LNCAP (cell line): ENCODE measurements around the gene CFAP77.

ENCODE experiments used
- TF ChIP-seq, protein P1 (sequence below): fragments of 450-650 bp; IDR thresholded peaks from 2 replicates; pipeline ENCODE4 v1.5.1; 2017; ENCODE audit warnings: mild to moderate bottlenecking

The CFAP77 gene

DNA sequence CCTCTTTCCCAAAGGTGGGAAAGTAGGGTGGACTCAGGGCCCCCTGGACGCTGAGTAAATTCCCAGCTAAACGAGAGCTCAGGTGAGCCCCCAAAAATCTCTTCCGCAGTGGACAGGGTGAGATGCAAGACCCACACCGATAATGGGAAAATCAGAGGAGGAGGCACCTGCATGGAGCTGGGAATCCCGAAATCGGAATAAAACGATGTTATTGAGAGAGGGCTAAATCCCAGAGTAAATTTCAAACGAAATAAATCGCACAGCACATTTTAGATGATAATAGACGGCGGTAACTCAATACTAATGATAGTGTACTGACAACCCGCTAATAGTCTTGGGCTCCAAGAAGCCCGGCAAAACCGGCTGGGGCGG lies 169.4 kb downstream of the CFAP77 start:
- TF ChIP-seq, protein P1, sequence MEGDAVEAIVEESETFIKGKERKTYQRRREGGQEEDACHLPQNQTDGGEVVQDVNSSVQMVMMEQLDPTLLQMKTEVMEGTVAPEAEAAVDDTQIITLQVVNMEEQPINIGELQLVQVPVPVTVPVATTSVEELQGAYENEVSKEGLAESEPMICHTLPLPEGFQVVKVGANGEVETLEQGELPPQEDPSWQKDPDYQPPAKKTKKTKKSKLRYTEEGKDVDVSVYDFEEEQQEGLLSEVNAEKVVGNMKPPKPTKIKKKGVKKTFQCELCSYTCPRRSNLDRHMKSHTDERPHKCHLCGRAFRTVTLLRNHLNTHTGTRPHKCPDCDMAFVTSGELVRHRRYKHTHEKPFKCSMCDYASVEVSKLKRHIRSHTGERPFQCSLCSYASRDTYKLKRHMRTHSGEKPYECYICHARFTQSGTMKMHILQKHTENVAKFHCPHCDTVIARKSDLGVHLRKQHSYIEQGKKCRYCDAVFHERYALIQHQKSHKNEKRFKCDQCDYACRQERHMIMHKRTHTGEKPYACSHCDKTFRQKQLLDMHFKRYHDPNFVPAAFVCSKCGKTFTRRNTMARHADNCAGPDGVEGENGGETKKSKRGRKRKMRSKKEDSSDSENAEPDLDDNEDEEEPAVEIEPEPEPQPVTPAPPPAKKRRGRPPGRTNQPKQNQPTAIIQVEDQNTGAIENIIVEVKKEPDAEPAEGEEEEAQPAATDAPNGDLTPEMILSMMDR: no peak

DNA sequence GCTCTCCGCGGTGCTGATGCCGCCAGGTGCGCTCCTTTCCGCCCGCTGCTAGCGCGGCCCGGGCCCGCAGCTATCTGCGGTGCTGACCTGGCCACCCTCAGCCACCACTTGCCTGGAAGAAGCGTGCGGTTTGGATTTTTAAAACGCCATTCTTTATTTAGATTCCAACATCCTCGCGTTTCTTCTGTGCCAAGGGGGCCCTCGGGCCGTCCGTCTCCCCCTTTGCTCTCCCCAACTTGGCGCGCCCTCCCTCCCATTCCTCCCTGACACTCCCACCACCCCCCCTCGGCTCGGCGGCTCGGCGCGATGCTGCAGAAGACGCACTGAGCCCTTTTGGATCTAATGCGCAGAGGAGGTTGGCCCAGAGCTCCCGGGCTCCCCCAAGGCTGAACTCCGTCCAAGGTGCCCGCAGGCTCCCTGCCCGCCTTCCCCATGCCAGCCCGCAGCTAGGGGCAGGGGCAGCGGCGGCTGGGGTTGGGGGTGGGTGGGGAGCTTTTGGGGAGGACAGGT lies 172.3 kb downstream of the CFAP77 start, which contains the start of gene BARHL1:
Gene BARHL1, plus strand, starts transcription at position 331 of the 510 bp plus-strand sequence. CDS start 192 bp downstream, outside the sequence.
- TF ChIP-seq, protein P1: no peak

DNA sequence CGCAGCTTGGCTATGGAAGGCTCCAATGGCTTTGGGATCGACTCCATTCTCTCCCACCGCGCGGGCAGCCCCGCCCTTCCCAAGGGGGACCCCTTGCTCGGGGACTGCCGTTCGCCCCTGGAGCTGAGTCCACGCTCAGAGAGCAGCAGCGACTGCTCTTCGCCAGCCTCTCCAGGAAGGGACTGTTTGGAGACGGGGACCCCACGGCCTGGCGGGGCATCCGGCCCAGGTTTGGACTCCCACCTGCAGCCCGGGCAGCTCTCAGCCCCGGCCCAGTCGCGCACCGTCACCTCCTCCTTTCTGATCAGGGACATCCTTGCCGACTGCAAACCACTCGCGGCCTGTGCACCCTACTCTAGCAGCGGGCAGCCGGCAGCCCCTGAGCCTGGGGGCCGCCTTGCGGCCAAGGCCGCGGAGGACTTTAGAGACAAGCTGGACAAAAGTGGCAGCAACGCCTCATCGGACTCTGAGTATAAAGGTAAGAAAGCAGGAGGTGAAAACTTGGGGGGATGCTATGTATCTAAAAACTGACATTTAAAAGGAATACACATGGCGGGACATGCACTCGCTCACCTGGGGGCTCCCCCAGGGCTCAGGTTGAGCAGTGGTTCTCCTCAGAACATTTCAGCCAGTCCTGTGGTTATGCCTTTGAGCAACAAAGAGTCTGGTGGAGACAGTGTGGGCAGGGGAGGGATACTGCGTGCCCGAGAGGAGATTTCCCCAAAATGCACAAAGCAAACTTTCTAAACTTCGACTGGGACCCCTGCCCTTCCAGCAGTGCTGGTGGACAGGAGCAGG lies 173.0 kb downstream of the CFAP77 start:
- TF ChIP-seq, protein P1: no peak

DNA sequence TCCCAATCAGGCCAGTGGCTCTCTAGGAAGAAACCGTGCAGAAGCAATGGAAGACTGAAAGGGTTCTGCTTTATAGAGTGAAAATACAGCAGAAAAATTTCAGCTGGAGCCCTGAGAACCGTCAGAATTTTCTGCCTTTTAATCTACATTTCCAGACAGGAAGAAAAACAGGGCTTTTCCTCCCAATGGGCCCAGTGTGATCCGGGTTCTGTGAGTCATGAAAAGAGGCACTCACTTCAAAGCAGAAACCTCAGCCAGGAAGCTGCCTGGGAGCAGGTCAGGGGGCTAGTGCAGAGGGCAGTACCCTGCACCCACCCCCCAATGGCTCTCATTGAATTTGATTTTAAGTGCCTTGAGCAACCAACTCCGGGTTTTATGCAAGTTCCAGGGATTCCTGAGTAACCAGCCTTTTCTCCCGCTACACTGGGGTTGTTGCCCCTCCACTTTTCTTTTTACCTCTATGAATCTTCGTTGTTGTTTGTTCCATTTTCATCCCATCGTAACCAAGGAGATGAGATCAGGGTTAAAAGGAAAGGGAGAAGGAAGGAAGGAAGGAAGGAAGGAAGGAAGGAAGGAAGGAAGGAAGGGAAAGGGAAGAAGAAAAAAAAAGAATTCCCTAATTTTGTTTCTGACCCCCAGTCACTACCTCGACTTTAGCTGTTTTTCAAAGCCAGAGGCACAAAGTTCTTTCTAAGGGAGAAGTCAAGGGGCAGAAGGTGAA lies 173.7 kb downstream of the CFAP77 start:
- TF ChIP-seq, protein P1: no peak

DNA sequence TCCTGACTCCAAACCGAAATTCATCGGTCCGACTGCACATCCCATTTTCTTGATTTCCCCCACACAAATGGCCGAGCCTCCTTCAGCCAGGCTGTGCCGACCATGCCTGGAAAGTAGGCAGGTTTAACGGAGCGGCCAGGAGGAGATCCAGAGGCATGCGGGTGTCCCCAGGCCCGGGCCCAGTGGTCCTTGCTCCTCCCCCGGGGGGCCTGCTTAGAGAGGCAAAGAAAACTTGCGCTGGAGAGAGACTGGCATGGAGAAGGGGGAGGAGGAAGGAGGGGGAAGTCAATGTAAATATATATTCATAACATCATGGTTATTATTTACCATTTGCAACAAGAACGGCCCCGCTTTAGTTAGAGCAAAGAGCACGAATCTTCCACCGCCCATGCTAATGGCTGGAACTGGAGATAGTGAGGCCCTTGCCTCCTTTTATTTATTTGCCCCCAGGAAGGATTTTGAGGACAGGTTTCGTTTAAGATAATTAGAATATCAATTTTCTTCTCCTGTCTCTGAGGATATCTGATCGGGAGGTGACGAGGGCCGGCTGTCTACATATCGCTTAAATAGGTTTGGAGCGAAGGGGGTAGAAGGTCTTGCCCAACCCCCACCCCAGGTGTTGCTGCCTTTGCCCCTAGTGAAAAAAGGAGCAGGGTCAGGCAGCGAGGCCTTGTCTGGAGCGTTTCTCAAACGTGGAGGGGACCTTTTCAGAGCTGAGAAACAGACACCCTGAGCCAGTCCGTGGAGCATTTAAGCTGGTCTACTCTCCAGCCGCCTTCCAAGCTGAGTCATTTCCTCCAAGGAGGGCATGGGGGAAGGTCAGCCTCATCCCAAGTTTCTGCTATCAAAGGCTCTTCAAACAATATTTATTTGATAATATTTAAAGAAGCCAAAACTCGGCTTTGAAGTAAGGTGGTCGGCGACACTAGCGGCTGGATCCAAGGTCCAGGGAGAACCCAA lies 174.9 kb downstream of the CFAP77 start:
- TF ChIP-seq, protein P1: no peak

DNA sequence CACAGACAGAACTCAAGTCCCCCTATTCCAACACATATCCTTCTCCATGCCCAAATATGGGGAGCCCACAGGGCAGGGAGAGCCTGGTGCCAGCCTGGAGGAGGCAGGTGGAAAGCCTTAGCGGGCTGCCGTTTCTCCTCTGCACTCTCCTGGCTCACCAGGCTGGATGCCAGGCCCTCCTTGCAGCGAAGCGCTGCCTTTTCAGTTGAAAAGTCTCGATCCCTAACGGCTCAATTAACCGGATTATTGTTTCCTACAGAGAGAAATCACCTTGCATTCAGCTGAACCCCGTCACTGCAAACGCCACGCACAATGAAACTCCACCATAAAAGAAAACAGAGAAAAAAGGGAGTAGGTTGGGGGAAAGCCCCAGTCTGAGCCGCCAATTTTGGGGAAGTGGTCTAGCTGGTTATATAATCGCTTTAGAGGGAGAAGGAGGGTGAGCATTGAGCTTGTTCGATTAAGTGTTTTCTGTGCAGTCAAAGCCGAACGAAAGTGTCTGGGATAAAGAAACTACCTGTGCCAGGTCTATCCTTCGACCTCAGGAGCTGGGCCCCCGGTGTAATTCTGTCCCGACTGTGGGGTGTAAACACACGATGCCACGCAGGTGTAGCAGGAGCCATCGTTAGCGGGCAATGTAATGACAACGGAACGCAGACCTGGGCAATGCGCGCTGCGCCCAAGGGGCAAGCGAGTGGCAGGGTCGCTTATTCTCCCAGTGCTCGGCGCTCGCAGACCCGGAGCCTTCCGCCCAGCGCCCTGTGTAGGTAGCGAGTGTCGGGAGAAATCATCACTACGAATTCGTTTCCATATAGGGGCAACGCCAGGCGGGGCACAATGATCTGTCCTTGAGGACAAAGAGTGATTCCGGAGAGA lies 176.2 kb downstream of the CFAP77 start:
- TF ChIP-seq, protein P1: no peak
